Natural killer cell (primary cell): Measurements from ENCODE around the gene ZNF579. TPM values are rescaled to one million over a fixed set of nuclear protein-coding genes. Genes with fewer than 3 reads are reported as not detected.

Source experiments
- ATAC-seq, 3 donors: fragments of 150-1000 bp in 2 of 3; fragments of 200-7000 bp in 1 of 3; cut with Tn5 transposase; 1 replicate in 1 of 3; 2 replicates in 2 of 3; pipeline ENCODE4 v1.10.0; 2021; ENCODE audit warnings: mild to moderate bottlenecking in 2 of 3, moderate library complexity in 2 of 3
- DNase-seq, 2 donors: peaks; one replicate each; pipeline versions ENCODE4 v3.0.0 to v3.0.0-alpha.2; 2013 to 2021; ENCODE audit warnings: mixed read lengths in 1 of 2
- H3K27ac ChIP-seq: one replicate; pipeline ENCODE4 v1.5.1; 2013; ENCODE audit warnings: mild to moderate bottlenecking, low read length
- H3K27me3 ChIP-seq: one replicate; pipeline ENCODE4 v1.6.1; 2013; ENCODE audit warnings: low read length; ENCODE audit not compliant: control insufficient read depth, insufficient read depth
- H3K36me3 ChIP-seq: one replicate; pipeline ENCODE4 v1.6.1; 2013; ENCODE audit warnings: low read length; ENCODE audit not compliant: control insufficient read depth, insufficient read depth
- H3K4me1 ChIP-seq: one replicate; pipeline ENCODE4 v1.6.1; 2013; ENCODE audit warnings: low read length; ENCODE audit not compliant: control insufficient read depth, insufficient read depth
- H3K4me3 ChIP-seq: one replicate; pipeline ENCODE4 v1.5.1; 2013; ENCODE audit warnings: low read length
- H3K9me3 ChIP-seq: one replicate; pipeline ENCODE4 v1.6.1; 2013; ENCODE audit warnings: low read length; ENCODE audit not compliant: control insufficient read depth, insufficient read depth
- H3K27ac Mint-ChIP-seq, 2 donors: one replicate each; pipeline ENCODE4 v1.8.0; 2022; ENCODE audit warnings: mild to moderate bottlenecking in 2 of 2, mixed read lengths in 2 of 2, moderate library complexity in 1 of 2
- H3K27me3 Mint-ChIP-seq, 2 donors: one replicate each; pipeline ENCODE4 v1.8.0; 2022; ENCODE audit warnings: low read depth in 2 of 2, mixed read lengths in 2 of 2
- H3K36me3 Mint-ChIP-seq: one replicate; pipeline ENCODE4 v1.8.0; 2022; ENCODE audit warnings: mixed read lengths
- H3K4me1 Mint-ChIP-seq, 2 donors: one replicate each; pipeline ENCODE4 v1.8.0; 2022; ENCODE audit warnings: mixed read lengths in 2 of 2
- H3K4me3 Mint-ChIP-seq: one replicate; pipeline ENCODE4 v1.8.0; 2022; ENCODE audit warnings: mild to moderate bottlenecking, moderate library complexity, mixed read lengths
- H3K9me3 Mint-ChIP-seq, 2 donors: one replicate each; pipeline ENCODE4 v1.8.0; 2022; ENCODE audit warnings: mixed read lengths in 2 of 2
- CTCF ChIP-seq: fragments of 200-600 bp; IDR thresholded peaks from one replicate; pipeline ENCODE4 v1.8.0; 2022; ENCODE audit warnings: antibody characterized with exemption
- WGBS: methylation state at CpG from one replicate; pipeline ENCODE4 v1.1.7; 2013; ENCODE audit warnings: missing lambda C conversion rate; ENCODE audit not compliant: insufficient coverage; 5-methylcytosine and 5-hydroxymethylcytosine counted together
- intact Hi-C: fragments of 100-400 bp; cut with micrococcal nuclease; formaldehyde crosslinking; loops from one replicate; pipeline ENCODE4 v1.14.2; 2022
- total RNA-seq, 4 donors: library from RNA; stranded (reverse); fragments of 120-200 nt in 1 of 4; gene quantifications; one replicate each; pipeline versions ENCODE4 v1.2.3 to v1.2.4, GENCODE V29; 2013 to 2022

The ZNF579 gene
- total RNA-seq, 3 donors from 2014 or later (not counting 1 experiment from before 2014, with no cell fraction given) = 8.3 to 11.2 (median 9.5) TPM

- no peaks in the 10 kb centered on the region for H3K36me3 ChIP-seq
- no peaks in the 10 kb centered on the region for H3K4me1 ChIP-seq
- intact Hi-C loops = no loop called here
- no peak for TF ChIP-seq CTCF
- Mint-ChIP-seq H3K27ac (no peak overlapping the region), H3K4me3 (no peak overlapping the region), H3K27me3 (peaks cover 0 to 18% of the 10 kb centered on the region in 2 donors), H3K9me3 (no peaks in the 10 kb centered on the region), H3K4me1 (no peaks in the 10 kb centered on the region), H3K36me3 (no peaks in the 10 kb centered on the region)
- peaks cover 4% of the 10 kb centered on the region for H3K27me3 ChIP-seq
- no peak overlapping the region for H3K27ac ChIP-seq
- 89% methylated on average over 7 of the region's 7 CpGs for WGBS
- H3K9me3 ChIP-seq = no peaks in the 10 kb centered on the region
- ATAC-seq (no peak), DNase-seq (no peak)
- H3K4me3 ChIP-seq = no peak overlapping the region
These were observed 38.3 kb downstream of the ZNF579 start for GRCh38 chr19:55542292-55542855.

GRCh38 chr19:55541091-55541490 lies 39.6 kb downstream of the ZNF579 start:
- no peaks in the 10 kb centered on the region for H3K36me3 Mint-ChIP-seq
- 91% methylated on average over 19 of the region's 19 CpGs for WGBS
- H3K4me3 Mint-ChIP-seq = no peak overlapping the region

GRCh38 chr19:55540619-55541018 lies 40.0 kb downstream of the ZNF579 start:
- intact Hi-C loops = no loop called here
- Mint-ChIP-seq H3K27ac (no peak overlapping the region), H3K36me3 (no peaks in the 10 kb centered on the region), H3K9me3 (no peaks in the 10 kb centered on the region), H3K4me3 (no peak overlapping the region), H3K27me3 (peaks cover 0 to 12% of the 10 kb centered on the region in 2 donors), H3K4me1 (no peaks in the 10 kb centered on the region)
- ATAC-seq (no peak), DNase-seq (no peak)
- H3K4me1 ChIP-seq = no peaks in the 10 kb centered on the region
- 88% methylated on average over 10 of the region's 10 CpGs for WGBS
- TF ChIP-seq CTCF = no peak
- H3K36me3 ChIP-seq = no peaks in the 10 kb centered on the region
- no peak overlapping the region for H3K27ac ChIP-seq
- no peak overlapping the region for H3K4me3 ChIP-seq
- no peaks in the 10 kb centered on the region for H3K27me3 ChIP-seq
- H3K9me3 ChIP-seq = no peaks in the 10 kb centered on the region

More at GRCh38 chr19:55541091-55541490, 39.6 kb downstream of the ZNF579 start:
- H3K36me3 ChIP-seq = no peaks in the 10 kb centered on the region
- H3K27me3 ChIP-seq = no peaks in the 10 kb centered on the region
- Mint-ChIP-seq H3K27ac (no peak overlapping the region), H3K27me3 (peaks cover 0 to 16% of the 10 kb centered on the region in 2 donors), H3K4me1 (no peaks in the 10 kb centered on the region), H3K9me3 (no peaks in the 10 kb centered on the region)
- H3K9me3 ChIP-seq = no peaks in the 10 kb centered on the region
- intact Hi-C loops = no loop called here
- ATAC-seq = no peak
- no peak overlapping the region for H3K27ac ChIP-seq
- no peak overlapping the region for H3K4me3 ChIP-seq
- H3K4me1 ChIP-seq = no peaks in the 10 kb centered on the region
- no peak for DNase-seq
- TF ChIP-seq CTCF = no peak
